ENCODE data around the gene ITPKC.

DNA sequence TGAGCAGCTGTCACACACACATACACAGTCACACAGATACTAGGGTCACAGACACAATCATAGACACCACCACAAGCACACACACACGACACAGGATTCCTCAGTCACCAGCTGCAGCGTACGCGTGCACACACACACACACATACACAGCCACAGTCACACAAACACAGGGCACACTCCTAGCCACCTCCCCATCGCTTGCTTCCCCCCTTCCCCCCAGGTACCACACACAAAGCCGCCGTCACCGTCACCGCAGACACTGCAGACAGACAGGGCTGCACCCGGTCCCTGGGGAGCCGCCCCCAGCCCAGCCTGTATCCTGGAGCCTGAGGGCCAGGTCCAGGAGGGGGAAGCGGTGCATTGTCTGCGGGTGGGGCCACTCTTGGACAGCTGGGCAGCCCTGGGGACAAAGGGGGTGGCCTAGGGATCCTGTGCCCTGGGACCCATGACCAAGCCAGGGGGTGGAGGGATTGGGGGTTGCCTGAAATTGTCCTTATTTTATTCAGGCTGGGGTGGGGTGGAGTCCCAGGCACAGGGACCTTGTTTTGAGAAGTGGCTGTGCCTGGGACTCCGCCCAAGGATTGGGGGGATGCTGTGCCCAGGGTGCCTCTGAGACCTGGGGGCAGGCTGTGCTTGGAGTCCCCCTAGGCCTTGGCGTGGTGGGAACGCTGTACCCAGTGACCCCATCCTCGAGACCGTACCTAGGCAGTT, 27.4 kb upstream of the ITPKC start:
- TF ChIP-seq, protein P1, sequence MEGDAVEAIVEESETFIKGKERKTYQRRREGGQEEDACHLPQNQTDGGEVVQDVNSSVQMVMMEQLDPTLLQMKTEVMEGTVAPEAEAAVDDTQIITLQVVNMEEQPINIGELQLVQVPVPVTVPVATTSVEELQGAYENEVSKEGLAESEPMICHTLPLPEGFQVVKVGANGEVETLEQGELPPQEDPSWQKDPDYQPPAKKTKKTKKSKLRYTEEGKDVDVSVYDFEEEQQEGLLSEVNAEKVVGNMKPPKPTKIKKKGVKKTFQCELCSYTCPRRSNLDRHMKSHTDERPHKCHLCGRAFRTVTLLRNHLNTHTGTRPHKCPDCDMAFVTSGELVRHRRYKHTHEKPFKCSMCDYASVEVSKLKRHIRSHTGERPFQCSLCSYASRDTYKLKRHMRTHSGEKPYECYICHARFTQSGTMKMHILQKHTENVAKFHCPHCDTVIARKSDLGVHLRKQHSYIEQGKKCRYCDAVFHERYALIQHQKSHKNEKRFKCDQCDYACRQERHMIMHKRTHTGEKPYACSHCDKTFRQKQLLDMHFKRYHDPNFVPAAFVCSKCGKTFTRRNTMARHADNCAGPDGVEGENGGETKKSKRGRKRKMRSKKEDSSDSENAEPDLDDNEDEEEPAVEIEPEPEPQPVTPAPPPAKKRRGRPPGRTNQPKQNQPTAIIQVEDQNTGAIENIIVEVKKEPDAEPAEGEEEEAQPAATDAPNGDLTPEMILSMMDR (IDR thresholded peaks at IDR 0.05) = no peak
- TF ChIP-seq EZH2phosphoT487 (IDR thresholded peaks at IDR 0.05) = no peak
- TF ChIP-seq EZH2 (IDR thresholded peaks at IDR 0.05) = no peak

Data from neural progenitor cell (in vitro differentiated cells).